ENCODE results near the gene CBX5.
"Not testable (repeated sequence)": the region's sequence is repeated elsewhere in the genome, so short reads cannot be mapped to it uniquely, and the experiment has no call there.

The CBX5 gene

DNA sequence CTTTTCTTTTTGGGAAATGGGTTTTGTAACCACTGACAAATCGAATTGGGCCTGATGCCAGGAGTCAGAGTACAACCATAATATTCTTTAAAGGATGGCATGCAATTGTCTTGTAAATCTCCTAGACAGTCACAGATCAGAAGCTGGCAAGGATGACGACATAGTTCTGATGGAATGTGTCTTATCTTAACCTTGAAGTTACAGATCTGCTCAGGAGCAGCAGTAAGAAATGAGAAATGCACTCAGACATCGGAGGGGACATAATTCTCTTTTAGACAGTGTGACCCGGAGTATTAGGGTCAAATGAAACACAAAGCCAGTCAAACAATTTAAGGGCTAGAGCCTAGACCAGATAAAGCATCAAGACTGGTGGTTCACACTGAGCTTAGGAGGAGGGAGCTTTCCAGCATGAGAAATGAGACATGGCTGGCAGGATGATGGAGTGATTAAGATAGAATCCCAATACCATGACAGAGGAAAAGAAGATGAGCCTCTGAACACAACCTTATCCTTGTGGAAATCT, 17.5 kb downstream of the CBX5 start:
- DNase-seq = no peak

DNA sequence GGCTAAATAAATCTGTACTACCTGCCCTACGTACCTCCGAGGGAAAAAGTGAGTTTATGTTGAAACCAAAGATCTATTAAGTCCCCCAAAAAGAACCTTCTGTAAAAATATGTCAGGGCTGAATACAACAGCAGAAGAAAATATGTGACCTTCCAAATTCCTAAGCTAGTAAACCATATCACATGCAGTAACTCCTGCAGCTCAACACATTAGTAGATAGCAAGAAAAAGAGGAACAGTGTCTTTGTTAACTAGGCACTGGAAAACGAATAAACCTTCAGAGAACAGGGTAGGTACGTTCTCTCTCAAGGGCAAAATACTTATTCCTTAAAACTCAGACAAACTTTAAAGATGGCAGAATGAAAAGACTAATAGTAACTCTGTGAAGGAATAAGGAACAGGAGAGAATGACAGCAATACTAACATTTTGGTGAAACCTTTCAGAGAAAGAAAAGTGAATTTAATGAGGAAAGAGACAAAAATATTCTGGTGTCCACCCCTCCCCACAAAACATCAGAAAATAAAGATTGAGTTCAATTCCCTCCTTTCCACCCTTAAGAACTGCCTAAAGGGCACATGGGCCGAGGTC, 18.0 kb downstream of the CBX5 start:
- no peak for DNase-seq

DNA sequence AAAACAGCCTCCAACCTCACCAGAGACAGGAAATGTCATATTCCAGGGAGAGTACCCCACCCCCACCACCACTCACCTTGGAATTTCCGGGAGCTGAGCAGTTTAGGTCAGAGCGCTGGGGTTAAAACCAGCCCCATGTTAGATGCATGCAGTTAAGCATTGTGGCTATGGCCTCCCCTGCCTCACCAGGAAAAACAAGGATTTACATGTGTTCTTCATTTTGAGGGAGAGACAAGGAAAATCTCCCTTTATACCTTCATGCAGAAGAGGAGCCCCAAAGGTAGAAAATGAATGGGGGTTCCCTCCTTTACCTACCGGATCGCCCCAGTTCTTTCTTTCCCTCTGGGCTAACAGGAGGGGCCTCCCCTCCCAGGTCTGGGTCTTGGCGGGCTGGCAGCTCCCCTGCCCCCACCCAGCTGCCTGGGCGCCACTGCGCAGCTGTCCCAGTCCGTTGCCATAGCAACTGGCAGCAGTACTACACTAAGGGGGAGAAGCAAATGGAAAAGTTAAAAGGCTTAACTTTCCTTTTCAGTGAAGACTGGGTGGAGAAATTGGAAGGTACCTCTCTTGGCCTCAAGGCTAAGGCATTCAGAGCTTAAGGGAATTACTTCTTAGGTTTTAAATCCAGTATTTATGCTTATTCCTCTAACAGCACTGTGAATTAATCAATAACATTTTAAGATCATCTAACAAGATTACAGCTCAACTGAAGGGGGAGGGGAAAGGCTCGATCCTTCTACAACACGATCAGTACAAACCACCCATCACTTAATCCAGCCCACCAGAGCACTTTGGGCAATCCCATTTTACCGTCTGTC, 20.5 kb downstream of the CBX5 start:
- peak; percentile 57 for DNase-seq

DNA sequence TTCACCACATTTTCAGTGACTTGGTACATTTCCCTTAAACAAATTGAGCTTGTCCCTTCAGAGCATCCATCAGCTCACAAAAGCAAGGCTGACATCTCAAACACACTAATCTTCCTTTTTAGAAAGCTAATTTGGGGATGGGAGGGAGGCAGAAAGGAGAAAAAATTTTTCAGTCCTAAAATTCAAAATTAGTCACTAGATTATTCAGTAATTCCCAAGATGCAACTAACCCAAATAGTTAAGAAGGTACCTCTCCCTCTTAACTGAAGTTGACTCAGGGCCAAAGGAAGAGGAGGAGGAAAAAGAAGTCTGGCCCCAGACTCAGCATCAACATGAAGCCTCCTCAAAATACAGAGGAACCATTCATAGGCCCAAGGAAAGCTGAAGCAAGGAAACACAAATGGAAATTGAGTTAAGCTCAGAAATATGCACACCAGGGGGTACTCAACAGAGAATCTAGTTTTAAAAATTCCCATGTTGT, 21.7 kb downstream of the CBX5 start:
- DNase-seq = no peak

DNA sequence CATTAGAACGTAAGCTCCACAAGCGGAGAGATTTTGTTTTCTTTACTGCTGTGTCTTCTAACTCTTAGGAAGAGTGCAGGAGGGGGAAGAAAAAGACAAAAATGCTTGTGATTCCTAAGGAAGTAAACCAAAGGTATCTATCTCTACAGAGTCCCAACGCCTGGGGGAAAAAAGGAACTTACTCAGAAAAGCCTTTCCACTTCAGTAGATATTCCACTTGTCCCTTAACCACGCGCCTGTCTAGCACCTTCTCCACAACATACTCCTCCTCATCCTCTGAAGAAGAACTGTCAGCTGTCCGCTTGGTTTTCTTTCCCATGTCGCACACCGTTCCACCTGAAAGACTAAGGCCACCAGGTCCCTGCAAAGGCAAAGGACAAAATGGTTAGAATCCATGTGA, 22.6 kb downstream of the CBX5 start:
- DNase-seq = no peak

DNA sequence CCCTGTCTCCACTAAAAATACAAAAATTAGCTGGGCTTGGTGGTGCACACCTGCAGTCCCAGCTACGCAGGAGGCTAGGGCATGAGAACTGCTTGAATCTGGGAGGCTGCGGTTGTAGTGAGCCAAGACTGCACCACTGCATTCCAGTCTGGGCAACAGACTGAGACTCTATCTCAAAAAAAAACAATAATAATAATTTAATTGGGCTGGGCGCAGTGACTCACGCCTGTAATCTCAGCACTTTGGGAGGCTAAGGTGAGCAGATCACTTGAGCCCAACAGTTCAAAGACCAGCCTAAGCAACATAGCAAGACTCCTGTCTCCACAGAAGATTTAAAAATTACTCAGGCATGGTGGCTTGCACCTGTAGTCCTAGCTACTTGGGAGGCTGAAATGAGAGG, 26.7 kb downstream of the CBX5 start:
- no peak for DNase-seq

DNA sequence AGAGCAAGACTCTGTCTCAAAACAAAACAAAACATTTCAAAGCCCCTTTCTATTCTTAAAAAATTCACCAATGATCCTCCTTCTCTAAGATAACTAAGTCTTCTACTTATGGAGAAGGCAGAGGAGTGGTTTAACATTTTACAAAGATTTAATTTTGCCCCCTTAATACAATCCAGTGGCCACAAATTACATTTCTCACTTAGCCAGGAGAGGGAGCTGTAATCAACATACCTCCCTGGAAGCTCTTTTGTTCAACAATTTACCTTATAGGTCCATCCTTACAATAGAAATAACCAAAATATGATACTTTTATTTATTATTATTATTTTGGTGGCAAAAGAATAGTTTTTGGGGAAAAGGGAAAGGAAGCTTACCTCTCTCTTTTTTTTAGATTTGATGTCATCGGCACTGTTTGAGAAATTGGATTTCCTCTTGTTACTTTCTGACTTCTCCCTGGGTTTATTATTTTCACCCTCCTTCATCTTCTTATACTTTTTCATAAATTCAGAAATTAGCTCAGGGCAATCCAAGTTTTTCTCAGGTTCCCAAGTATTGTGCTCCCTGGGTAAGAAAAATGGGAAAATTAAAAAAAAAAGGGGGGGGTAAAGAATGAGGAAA, 28.1 kb downstream of the CBX5 start:
- no peak for DNase-seq

DNA sequence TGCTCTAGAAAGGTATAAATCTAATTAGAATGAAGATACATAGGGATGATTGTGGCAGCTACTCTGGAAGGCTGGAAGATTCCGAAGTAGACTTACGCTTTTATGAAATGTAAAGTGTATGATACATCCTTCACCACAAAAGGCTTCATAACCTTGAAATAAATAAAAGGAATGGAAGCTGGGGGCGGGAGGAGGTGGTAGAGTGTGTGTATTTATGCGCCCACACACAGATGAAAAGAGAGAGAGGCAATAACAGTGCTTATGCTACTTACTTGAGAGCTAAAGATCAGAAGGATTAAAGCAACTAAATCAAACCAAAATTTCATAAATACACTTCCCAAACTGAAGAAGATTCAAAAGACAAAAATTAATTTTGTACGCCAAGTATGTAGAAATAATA, 30.4 kb downstream of the CBX5 start:
- no peak for DNase-seq

DNA sequence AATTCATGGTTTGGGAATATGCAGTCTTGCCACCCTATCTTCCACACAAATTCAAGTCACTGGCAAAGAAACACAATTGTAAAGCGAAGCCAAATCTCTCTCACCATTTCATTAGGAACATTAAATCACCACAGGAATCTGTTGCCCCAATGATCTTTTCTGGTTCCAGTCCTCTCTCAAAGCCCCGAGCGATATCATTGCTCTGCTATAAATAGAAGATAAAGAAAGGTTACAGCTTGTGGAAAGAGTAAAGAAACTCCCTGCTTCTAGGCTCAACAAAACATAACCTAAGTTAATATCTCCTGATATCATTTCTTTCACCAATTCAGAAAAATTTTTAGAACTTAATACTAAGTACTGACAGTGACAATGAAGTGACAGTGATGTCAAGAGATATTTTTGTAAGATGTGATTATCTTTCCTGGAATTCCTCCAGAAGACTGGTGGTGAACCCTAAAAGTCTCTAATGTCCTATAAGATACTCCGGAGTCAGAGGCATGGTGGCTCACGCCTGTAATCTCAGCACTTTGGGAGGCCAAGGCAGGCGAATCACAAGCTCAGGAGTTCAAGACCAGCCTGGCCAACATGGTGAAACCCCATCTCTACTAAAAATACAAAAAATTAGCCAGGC, 33.8 kb downstream of the CBX5 start:
- DNase-seq = no peak

DNA sequence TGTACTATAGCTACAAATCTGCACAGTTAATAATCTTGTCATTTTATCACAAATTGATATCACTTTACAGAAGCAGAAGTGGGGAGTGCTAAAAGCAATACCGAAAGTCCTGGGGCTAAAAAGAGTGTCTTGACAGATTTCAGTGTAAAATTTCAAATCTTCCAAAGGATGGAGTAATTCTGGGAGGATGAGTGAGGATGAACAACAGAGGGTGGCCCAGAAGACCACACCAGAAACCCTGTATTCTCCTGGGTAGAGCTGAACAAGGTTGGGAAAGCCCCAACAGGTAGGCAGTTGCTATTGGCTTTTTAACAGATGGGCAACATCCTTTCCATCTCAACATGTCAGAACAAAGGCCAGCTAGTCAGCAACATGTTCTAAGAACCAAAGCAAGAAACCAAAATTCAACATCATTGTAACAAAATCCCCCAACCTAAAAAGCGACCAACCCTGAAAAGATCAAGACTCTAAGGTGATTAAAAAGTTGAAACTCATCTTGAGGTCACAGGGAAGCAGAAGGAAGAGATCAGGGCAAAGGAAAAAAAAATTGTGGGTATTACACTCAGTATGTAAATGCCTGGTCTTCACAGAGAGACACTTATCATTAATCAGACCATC, 38.8 kb downstream of the CBX5 start:
- no peak for DNase-seq

DNA sequence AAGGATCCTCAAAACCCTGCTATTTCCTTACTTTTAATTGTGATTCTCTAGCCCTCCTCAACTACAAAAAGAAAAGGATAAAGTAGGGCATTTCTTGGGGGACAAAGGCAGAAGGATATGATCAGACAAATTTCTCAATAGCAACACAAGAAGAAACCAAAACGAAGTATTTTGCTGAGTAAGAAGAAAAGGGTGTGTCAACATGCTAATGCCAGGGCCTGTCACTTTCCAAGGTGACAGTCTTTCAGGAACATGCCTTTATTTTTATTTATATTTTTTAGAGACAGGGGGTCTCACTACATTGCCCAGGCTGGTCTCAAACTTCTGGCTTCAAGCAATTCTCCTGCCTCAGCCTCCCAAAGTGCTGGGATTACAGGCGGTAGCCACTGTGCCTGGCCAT, 39.8 kb downstream of the CBX5 start:
- DNase-seq = no peak

DNA sequence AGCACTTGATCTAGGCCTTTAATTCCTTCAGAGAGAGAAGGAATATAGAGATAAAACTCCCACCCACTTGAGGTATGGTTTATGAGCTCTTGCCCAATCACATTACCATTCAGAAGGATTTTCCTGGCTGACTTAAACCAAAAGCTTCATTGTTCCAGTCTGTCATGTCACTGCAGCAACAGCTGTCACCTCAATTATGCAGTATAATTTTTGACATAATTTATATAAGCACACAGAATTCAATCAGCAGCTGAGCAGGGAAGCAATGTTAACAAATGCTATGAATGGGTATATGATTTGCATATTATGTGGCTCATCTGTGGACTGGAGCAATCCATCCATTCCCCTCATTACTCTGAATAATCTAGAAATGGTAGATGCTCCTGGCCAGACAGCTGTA, 40.3 kb downstream of the CBX5 start:
- no peak for DNase-seq

DNA sequence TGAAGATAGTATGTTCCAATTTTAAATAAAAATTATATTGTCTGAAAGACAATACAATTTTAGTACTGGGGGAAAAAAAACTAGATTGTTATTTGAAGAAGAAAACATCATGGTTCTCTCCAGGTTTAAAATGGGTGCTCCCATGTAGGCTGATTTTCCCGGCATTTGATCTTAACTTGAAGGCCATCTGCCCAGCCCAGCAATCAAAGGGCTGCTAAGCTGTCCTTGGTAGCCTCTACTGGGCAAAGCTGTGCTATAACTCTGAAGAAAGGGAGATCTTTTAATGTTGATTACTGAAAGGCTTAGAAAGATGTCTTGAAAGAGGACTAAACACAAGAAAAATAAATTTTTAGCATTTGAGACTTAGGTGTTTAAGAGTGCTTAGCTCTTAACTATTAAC, 41.4 kb downstream of the CBX5 start:
- no peak for DNase-seq

DNA sequence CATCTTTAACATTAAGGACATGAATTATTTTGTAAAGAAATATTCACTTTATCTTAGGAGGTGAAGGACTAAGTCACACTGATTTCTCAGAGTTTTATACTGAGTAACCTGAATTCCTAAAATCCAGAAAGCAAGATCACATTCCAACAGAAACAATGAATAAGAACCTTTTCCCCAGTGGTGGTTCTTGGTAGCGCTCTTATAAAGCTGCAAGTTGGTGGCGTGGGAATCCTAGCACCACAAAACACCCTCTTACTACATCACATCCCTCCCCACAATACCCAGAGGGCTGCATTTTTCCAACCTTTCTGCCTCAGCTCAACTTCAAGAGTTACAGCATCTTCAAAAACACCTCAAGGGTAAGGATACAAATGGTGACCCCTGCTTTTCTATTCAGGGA, 47.1 kb downstream of the CBX5 start:
- DNase-seq = no peak

DNA sequence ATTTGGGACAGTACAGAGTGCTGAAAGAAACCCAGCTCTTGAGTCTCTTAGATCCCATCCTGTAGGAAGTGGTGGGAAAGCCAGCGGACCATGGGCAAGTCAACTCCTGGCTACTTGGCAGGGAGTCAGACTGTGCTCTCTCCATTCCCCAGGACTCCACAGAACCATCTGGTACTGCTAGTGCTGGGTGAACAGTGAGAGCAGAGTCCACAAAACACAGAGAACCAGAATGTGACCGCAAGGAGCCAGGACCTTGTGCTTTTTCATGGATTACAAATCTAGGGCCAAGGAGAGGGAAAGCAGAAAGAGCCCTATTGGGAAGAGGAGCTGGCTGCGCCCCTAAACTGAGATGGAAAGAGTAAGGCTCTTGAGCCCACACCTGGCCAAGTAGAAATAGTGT, 48.7 kb downstream of the CBX5 start:
- not testable (repeated sequence) for DNase-seq

DNA sequence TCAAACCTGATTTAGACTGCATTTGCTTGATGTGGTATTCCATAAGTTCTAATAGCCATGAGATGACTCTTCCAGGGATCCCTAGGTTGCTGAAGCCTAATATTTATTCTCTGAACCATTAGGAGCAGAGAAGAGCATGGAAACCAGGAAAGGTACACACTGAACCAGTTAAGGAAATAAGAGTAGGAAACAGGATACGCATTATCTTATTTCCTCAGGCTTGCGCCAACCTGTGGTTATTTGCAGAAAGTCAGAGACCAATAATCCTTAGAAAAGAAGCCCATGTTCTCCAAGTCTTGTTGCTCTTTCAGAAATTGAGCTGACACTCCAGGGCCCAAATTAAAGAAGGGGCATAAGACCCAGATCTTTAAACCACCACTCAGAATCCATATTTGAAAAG, 49.4 kb downstream of the CBX5 start:
- DNase-seq = no peak

DNA sequence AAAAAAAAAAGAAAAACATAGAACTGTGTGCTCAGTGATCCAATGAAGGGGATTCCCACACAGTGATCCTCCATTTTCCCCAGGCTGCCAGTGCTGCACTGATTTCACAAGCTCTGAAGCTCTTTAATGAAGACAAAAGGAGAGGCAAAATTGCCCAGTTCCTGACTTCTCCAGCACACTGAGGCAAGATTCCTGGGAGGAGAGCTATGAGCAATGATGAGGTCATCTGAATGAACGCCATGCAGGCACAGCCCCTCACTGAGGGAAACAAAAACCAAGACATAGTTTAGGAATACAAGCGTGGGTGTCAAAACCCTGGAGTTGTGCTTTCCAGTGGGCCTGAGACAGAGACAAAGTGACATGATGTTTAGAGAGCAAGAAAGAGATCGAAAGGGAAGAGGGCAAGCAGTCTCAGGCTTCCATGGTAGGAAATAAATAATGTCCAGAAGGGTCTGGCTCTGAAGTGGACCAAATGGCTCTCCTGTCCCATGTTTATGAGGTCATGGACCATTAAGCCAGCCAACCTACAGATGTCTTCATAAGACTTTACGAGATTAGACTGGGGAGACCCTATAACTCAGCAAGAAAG, 50.2 kb downstream of the CBX5 start:
- DNase-seq = no peak

DNA sequence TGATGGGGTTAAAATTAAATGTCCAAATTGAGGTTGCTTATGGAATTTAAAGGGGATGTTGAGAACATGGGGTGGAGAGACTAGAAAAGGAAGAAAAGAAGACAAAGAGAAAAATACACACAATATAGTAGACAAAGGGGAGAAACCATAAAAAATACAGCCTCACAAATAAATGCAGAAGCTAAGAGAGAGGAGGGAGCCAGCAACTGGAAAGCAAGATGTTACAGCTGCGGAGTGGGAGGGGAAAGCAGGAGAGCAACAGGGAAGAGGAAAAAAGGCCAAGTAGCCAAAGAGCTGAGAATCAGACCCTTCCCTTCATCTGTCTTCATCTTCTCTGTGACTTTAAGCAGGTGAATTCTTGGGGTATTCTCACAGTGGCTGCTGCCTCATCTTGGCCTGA, 51.5 kb downstream of the CBX5 start:
- no peak for DNase-seq

DNA sequence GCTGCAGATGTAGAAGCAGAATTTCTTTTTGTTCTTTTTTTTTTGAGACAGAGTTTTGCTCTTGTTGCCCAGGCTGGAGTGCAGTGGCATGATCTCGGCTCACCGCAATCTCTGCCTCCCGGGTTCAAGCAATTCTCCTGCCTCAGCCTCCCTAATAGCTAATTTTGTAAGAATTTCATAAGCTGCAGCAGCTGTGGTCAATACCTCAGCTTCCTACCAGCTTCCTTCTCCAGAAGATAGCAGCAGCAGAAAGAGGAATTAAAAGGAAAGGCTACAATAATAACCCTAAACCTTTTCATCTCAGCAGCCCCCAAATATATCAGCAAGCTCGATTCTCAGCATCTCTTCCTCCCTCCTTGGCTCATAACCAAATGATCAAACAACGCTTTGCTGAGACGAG, 52.0 kb downstream of the CBX5 start:
- not testable (repeated sequence) for DNase-seq

DNA sequence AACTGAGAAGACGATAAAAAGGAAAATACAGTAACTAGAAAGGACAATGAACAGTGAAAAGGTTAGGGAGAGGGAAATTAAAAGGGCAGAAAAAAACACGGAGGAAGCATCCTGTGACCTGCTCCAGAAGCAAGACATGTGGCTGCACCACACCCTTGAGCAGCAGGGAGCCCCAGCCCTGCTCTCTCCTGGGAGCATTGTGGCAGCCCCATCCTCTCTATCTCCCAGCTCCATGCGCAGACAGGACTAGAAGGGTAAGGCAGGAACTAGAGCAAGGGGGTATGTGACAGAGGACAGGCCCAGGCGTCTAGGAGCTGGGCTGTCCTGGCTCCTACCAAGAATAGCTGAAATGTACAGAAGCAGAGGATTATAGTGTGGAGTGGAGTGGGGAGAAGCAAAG, 52.5 kb downstream of the CBX5 start:
- DNase-seq = no peak

DNA sequence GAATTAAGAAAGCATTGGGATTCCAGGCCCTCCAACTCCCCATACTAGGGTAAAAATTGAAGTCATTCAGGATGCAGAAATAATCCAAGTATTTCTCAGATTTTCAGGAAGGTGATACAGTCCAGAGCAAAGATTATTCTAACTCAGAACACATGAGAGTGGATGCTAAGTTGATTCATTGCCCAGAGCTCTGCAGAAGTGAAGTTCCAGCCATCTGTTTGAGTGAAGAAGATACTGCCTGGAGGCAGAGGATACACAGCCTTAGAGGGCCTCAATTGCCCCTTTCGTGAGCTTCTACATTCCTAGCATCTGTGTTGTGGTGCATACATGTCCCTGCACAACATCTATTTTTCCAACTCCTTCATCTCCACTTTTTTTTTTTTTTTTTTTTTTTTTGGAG, 54.3 kb downstream of the CBX5 start:
- DNase-seq = no peak

DNA sequence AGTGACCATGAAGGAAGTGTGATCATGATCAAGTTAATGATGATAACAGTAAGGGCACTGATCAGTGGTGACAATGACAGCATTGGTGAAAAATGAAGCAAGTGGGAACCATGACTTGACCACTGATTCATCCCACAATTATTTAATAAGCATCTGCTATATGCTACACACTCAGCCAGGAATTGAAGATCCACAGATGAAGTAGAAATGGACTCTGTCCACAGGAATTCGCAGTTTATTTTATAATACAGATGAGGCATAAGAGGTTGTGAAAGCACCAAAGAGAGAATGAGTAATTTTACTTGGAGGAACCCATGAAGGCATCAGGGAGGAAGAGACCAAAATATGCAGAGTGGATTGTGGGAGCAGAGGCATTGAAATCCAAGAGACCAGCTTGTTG, 57.3 kb downstream of the CBX5 start:
- no peak for DNase-seq
